Stimulated activated CD8-positive, alpha-beta memory T cell treated with anti-CD3 and anti-CD28 coated beads, Interleukin-15, amount 100 ng/mL, for 4 hours (primary cell): ENCODE results near the gene POLR2F.
A peak's percentile ranks its signal among the peaks of the same experiment; 100 is the strongest.

Source experiments
- DNase-seq, 2 donors: peaks; one replicate each; pipeline ENCODE4 v3.0.0-alpha.2; 2020; ENCODE audit warnings: low read depth in 2 of 2

The POLR2F gene

DNA sequence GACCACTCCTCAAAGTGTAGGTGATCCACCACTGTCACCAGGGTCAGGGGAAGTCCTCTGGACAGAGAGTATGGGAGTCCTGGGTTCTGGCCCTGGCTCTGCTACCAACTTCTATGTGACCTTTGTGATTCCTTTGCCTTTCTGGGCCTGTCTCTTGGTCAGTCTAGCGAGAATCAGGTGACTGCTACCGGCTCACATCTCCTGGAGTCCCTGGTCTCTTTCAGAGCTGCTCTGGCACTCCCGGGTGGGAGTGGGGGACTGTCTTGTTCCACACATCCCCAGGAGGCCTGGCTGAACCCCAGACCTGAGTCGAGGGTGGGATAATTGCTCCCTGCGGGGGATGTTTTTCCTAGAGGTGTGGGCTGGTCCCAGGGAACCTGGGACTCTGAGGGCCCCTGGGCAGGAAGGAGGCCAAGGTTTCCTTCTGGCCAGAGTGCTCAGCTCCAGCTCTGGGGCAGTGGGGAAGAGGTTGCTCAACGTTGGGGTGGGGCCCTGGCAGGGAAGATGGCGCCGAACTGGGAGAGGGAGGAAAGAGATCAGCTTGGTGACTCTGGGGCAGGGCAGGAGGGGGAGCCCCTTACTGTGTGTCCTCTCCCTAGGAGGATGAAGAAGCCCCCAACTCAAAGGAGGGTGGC, 28.8 kb downstream of the POLR2F start:
- DNase-seq = no peak

DNA sequence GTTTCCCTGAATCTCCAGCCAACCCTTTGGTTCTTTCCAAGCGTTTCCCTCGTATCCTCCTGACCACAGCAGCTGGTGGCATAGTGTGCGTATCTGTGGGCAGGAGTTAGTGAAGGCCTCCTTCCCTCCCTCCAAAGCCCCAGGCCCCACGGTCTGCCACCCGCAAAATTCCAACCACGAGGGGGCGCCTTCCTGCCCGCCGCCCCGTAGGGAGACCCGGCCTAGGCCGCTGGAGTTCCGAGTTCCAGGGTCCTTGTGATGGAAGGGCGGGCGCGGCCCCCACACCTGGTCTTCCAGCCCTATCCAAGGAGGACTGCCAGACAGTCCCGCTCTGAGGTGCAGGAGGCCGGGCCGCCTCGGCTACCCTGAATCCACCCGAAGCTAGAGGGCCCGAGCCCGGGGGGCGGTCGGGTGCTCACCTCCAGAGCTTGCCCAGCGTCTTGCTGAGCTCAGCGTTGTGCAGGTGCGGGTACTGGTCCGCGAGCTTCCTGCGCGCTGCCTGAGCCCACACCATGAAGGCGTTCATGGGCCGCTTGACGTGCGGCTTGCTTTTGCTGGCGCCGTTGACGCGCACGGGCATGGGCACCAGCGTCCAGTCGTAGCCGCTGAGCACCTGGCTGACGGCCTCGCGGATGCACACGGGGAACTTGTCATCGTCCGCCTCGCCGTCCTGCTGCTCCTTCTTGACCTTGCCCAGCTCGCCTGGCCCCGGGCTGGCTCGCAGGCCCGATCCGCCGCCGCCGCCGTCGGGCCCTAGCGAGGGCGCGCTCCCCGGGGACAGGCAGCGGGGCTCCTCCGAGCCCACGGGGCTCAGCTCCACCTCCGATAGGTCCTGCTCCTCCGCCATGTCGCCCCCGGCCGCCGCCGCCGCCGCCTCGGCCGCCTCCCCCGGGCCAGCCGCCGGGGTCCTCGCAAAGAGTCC, 29.7 kb downstream of the POLR2F start:
- no peak for DNase-seq

DNA sequence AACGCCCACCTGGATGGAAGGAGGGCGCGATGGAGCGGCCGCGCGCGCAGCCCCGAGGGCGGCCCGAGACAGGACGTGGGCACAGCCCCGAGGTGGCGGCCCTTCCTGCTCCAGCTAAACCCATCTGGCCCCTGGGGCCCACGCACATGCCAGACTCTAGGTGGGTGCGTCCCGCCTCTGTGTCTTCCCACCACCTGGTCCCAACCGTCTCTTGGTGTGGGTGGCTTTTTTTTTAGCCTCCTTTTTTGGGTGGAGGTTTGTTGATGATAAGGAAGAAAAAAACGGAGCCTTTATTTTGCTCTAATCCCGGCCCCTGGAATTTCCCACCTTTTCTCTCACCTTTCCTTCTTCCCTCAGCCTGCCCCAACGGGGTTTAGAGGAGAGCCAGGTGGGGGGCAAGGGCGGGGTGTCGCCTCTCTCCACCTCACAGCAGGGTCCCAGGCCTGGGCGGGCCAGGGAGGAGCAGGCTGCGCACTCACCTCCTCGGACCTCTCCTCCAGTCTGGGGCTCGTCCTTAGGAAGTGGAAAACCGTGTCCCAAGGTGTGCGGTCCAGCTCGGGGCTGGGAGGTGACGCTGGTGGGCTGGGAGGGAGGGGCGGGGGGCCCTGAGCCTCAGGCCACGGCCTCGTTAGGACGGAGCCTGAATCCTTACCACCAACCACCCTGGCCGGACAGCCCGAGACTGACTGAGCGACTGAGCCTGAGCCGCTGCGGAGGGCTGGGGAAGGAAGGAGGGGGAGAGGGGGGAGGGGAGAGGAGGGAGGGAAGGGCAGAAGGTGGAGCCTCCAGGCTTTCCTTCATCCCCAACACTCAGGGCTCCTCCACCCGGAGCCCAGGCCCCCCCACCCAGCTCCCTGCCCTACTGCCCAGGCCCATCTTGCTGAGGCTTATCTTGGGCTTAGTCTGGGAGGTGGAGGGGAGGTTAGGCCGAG, 30.6 kb downstream of the POLR2F start, which contains the start of gene SOX10:
SOX10 (minus strand) TSS at position 696 of the 932 bp plus-strand sequence. CDS start 771 bp downstream, outside the sequence.
- no peak for DNase-seq

DNA sequence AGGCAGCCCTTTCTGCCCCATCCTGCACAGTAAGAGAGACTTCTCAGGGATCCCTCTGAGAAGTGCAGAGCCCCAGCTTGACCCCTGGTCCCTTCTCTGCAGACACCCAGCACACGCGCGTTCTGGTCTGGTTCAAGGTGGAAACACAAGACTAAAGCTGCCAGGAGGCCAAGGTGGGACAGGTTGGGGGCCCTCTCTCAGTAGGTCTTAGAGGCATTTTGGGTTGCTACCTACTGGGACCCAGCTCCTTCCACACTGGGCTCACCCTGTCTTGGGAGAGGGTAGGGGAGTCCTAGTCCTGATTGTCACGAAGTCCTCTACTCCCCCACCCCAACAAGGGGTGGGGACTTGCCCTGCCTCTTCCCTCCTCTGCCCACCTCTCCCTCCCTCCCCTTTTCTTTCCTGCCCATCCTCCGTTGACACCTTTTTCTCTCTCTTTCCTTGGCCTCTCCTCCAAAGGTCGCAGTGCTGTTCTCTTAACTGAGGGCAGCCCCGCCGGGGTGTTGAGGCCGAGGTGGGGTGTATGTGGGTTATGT, 31.6 kb downstream of the POLR2F start:
- DNase-seq = no peak

DNA sequence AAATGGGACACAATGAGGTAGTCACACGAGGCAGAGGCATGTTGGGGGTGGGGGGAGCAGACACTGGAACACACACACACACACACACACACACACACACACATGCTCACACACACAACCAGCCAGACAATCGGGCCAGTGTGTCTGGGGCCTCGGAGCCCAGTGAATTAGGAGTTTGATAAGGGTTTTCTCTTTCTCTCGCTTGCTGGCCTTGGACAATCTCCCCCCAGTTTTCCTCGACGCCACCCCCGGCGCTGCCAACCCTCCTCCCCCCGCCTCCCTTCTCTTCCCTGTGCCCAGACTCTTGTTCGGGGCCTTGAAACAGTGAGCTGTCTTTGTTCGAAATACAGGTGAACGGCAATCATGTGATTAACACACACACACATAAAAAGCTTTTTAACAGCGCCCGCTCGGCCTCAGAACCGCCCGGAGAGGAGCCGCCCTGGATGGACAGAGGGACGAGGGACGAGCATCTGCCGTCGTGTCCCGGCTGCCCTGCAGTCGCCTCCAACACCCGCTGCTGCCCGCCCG, 32.3 kb downstream of the POLR2F start:
- DNase-seq = no peak

DNA sequence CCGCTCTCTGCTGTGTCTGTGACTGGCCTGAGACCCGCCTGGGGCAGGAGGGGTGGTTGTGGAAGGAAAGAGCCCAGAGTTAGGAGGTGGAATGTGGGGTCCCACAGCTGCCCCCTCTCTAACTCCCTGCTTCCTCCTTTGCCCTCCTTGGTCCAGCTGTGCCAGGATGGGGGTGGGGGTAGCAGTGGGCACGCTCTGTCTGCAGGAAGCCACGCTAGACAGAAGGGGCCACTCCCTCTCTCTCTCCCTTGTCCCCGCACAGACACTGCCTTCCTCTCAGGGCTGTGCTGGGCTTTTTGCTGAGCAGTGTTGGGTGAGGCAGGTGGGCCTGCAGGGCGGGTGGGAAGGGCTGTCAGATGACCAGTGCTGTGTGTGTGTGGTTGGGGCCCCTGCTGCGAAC, 32.9 kb downstream of the POLR2F start:
- no peak for DNase-seq

DNA sequence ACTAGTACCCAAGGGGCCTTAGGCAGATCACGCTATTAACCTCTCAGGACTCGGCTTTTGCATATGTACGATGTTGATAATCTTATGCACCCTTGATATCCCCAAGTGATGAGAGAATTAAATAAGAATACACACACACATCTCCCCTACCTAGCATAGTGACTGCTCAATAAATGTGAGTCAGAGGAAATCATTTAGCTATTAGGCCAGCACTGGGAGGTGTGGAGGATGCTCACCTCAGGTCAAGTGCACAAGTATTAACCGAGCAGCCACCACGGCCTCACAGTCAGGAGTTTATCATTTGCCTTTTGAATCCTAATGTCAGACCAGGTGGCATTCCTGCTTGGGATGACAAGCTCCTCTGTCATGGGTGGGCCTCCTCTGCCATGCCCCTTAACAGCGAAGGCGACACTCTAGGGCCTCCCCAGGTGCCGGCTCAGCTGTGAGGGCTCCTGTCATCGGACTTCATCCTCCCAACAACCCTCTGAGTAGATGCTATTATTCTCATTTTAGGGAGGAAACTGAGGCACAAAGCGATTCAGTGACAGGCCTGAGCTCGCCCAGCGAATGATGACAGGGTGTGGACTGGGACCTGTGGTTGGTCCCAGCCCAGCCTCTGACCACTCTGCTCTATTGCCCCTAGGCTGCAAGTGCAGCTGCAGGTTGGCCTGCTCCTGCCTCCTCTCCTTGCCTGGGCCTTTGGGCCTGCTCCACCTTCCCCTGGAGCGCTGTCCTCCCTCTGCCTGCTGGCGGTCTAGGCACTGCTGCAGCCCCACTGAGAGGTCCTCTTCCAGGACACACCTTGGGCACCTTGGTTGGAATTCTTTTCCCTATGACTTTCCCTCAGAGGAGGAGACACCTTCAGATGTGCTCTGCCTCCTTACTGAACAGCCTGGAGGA, 35.9 kb downstream of the POLR2F start:
- no peak for DNase-seq

DNA sequence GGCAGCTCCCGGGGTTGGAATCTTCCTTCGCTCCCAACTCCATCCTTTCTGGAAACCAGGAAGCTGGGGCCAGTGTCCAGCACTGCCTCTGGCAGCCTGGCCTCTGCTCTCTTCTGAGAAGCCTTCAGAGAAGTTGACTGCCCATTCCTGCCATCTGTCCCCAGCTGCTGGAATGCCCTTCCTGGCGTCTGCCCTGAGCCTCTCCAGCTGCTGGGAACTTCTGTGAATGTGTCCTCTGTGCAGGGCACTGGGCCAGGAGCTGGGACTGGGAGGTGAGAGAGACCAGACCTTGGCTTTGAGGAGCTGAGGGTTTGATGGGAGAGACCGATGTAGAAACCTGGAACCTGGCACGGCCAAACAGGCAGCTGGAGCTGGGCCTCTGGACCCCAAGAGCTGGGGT, 36.8 kb downstream of the POLR2F start:
- no peak for DNase-seq

DNA sequence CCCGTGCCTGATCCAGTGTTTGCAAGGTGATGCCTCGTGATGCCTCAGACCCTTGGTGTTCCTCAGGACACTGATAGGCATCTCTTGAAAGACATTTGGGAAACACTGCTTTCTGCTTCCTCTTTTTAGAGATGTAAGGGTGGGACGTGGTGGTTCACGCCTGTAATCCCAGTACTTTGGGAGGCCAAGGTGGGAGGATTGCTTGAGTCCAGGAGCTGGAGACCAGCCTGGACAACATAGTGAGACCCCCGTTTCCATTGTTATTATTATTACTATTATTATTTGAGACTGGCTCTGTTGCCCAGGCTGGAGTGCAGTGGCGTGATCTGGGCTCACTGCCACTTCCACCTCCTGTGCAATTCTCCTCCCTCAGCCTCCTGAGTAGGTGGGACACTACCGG, 37.4 kb downstream of the POLR2F start:
- no peak for DNase-seq

DNA sequence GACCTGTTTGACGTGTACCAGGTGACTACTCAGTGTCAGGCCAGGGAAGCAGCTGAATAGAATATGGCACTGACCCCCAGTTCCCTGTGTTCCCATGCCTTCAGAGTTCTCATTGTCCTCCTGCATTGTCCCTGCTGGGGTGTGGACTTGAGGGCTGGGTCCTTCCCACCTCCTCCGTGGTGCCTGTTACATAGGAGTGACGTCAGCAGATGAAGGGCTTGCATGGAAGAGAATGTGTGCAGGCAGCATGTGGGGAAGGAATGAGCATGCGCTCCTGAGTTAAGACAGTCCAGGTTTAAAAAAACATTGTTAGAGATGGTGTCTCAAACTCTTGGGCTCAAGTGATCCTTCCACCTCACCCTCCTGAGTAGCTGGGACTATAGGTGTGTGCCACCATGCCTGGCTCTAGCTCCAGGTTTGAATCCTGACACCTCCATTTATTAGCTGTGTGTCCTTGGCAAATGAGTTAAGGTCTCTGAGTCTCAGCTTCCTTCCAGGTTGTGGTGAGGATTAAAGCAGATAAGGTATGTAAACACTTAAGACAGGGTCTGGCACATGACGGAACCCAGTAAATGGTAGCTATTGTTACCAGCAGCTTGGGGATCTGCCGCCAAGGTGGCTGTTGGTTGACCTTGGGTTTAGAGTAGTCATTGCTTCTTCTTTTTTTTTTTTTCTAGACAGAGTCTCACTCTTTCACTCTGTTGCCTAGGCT, 38.4 kb downstream of the POLR2F start:
- no peak for DNase-seq

DNA sequence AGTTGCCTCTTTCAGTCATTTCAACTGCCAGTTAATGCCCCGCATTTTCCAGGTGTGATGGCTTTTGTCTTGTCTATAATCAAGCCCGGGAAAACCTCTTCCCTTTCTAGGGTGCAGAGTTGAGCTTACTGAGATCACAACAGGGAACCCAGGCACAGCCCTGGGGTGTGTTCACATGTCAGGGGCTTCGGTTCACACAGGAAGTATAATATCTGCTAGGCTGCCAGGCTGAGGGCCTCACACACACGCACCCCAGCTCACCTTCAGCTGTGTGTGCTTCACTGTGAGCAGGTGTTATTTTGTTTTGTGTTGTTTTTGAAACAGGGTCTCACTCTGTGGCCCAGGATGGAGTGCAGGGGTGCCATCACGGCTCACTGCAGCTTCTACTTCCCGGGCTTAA, 40.5 kb downstream of the POLR2F start:
- peak in 1 of 2 donors; percentile 6 for DNase-seq

DNA sequence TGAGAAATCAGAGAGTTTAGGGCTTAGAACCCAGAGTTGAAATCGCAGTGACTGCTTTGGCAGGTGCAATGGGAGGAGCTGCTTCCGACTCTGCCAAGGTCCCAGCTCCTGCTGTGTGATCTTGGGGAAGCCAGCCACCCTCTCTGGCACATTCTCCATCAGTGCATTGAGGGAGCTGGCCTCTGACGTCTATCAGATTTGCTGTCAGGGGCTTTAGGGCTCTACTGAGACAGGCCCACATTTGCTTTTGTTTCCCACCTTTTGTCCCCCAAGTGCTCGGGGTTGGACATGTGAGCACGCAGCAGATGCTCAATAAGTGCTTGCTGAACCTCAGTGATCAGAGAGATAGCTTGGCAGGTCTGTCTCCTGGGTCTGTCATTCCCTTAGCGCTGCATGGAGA, 41.5 kb downstream of the POLR2F start:
- no peak for DNase-seq

DNA sequence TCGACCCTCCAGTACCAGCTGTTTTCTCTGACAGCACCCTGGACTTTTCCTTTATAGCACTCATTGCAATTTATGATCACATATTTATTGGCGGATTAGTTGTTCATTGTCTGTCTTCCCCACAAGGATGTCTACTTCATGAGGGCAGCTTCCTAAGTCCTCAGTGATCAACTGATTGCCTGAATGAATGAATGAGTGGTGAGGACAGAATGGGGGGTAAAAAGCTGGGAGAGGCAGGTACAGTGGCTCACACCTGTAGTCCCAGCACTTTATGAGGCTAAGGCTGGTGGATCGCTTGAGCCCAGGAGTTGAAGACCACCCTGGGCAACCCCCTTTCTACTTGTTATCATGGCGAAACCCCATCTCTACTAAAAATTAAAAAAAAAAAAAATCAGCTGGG, 42.0 kb downstream of the POLR2F start:
- no peak for DNase-seq

DNA sequence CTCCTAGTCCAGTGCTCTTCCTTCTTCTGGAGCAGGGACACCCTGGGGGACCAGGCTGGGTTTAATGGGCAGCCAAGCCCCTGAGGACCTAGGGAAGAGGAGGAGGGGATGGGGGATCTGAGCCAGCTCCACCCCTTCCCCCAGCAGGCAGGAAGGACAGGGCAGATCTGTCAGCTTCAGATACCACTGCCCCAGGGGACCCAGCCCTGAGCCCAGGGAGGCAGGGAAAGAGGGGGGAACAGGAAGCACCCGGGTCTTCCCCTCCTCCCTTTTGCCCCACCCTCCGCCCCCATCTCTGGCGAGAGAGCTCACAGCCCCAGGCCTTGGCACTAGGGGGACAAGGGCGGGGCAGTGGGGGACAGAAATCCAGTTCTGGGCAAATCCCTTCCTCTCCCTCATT, 42.6 kb downstream of the POLR2F start:
- DNase-seq = no peak

DNA sequence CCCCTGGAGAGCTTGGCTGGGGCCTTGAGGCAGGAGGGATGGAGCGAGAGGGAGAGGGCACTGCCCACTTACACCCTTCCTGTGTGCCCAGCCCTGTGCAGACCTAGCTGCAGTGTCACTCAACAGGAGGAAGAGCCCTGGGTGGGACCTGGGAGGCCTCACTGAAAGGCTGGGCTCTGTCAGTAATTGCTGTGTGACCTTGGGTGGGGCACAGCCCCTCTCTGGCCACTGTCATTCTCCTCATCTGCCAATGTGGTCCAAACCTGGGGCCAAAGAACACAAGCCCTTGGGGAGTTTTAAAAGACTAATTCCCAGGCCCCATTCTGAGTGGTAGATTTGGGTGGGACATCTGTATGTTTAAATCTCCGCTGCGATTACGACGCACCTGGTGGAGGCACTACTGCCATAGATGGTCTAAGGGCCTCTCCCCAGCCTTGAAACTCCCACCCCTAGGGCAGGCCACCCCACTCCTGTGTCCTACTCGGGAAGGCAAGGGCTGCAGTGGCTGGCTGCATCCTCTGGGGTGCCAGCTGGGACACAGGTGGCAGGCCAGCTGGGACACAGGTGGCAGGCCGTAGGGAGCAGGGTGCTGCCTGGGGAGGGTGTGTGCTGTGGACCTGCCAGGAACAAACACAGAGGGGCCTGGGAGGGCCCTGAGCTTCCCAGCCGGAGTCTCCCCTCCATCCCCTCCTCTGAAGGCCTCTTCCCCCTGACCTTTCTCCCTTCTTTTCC, 43.2 kb downstream of the POLR2F start:
- no peak for DNase-seq

DNA sequence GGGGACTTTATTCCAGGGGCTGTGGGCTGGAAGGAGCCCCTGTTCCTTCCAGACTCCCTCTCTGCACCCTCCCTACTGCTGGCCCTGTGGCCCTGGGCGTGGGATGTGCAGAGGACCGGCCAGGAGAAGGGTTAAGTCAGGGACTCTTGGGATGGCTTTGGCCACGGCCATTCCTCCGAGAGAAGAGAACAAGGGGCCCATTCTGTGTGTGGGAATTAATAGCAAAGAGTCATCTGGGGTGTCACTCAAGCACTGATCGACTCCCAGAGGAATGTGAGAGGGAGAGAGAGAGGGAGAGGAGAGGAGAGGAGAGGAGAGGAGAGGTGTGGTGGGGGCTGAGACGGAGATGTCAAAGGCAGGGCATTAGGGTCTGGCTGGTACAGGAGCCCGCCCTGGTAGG, 45.0 kb downstream of the POLR2F start:
- no peak for DNase-seq

DNA sequence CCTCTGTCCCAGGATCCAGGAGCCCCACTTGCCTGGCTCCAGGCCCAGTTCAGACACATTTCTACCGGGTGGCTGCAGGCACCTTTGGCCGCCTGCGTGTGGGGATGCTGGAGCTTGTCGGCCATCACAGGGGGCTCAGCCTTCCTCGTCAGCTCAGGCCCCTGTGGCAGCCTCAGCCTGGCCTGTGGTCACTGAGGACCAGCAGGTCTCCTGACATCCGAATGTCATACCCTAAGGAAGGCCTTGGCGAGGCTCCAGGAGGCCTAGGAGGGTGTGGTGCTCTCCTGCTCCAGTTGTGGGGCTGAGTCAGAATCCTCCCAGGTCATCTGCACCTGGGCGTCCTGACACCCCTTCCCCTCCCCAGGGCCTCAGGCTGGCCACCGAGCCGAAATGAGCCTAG, 45.7 kb downstream of the POLR2F start:
- DNase-seq = no peak

DNA sequence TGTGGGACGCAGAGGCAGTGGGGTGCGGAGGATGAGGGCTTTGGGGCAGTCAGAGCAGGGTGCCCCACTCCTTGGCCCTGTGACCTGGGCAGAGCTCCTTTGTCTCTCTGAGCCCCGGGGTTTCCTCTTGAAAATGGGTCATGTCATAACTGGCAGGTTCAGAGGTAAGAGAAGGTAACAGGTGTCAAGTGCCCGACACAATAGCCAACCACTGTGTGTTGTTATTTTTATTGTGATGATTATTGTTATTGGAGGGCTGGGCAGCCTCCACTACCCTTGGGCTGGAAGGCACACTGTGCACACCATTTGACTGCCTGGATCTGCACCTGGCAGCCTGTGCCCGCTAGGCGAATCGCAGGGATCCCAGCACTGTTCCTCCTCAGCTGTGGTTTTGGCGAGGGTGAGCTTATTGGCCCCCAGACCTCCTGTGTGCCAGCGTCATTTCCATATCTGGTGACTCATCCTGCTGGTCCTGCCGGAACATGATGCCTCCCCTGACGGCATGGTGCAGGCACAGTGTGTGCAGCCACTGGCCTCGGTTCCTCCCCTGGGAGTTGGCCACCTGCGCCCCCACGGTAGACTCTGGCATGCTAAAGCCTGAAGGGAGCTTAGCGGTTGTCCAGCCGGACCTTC, 46.3 kb downstream of the POLR2F start:
- no peak for DNase-seq

DNA sequence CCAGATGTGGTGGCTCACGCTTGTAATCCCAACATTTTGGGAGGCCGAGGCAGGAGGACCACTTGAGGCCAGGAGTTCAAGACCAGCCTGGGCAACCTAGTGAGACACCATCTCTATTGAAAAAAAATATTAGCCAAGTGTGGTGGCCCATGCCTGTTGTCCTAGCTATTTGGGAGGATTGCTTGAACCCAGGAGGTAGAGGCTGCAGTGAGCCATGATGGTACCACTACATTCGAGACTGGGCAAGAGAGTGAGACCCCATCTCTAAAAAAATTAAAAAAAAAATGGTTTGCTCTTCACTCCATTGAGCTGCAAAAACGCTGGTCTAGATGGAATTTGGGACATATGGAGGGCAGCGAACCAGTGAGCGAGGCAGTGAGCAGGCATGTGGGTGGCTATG, 52.4 kb downstream of the POLR2F start:
- DNase-seq = no peak
